HPDE6-E6E7 (cell line): ENCODE measurements around the gene OST4.

Experiments used
- DNase-seq: peaks from one replicate; pipeline ENCODE4 v3.0.0; 2011; ENCODE audit warnings: missing footprints; ENCODE audit errors: extremely low spot score

The OST4 gene

GRCh38 chr2:27053776-27054175 is 17.7 kb downstream of the OST4 start:
- no peak for DNase-seq

GRCh38 chr2:27053321-27053720 is 18.1 kb downstream of the OST4 start:
- DNase-seq, result no peak

GRCh38 chr2:27051902-27052645 is 19.4 kb downstream of the OST4 start:
- DNase-seq, result no peak

GRCh38 chr2:27050996-27051901 is 20.2 kb downstream of the OST4 start, which contains the start of gene AGBL5:
Gene AGBL5, plus strand, starts transcription at chr2:27051668. Its CDS starts 1,291 bp downstream, at chr2:27052959.
- peak; percentile 100 for DNase-seq

GRCh38 chr2:27050281-27050995 is 21.0 kb downstream of the OST4 start:
- DNase-seq, result peak; percentile 86

- peak; percentile 34 for DNase-seq
These were observed 21.8 kb downstream of the OST4 start for GRCh38 chr2:27049422-27050280.

DNA sequence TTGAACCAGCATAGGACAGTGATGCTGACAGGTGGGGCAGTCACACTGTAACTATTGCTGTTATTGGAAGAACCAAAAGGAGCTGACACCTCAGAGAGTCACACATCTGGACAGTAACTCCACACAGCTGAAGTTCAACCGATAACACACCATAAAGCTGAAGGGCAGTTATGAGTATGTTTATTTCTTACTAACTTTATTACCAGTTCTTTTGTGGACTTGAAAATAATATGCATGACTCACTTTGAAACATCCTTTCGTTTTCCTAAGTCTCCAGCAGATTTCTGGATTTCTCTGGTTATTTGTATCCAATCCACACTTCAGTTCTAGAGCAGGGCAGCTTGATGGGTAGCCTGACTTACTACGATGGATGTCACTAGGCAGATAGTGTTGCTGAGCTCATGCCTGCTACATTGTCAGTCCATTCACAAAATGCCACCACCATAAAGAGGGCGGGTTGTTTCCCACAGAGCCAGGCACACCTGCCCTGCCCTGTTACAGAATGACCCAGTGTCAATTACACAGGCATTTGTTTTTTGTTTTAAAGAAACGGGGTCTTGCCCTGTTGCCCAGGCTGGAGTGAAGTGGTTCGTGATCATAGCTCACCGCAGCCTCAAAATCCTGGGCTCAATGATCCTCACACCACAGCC is 28.3 kb downstream of the OST4 start:
- DNase-seq, result no peak

DNA sequence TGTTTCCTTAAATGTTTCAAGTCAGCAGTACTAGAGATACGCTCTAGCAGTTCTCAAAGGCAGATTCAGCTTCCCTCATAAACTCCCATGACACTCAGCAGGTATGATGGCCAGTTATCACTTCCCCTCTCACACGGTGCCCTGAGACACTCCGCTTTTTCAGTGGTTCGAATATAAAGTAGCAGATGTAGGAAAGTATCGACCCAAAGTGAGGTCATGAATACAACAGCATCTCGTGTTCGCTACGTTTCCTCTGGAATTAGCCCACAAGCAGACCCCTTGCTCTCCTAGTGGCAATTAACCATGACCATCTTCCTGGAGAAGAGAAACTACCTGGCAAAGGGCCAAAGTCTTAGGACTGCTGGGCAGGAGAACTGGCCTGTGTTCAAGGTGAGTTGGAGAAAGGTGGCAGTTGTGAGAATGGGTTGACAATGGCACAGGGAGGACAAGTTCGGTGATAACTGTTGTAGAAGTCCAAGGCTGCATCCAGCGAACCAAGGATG is 29.2 kb downstream of the OST4 start:
- no peak for DNase-seq

DNA sequence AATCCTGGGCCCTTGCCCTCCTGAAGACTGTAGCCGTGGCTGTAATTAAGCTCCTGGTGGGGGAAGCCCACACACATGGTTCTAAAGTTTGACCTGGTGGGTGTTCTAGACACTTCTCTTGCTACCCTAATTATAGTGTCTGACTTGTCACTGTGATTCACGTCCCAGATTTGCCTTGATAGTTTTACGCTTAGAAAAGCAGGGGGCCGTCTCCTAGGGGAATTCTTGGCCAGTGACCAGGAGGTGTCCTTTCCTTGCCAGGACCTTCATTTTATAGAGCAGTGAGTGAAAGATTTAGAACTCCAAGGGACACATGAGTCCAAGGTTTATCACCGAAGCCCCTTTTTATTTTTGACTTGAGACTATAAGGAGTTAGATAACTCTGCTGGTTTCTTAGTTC is 29.7 kb downstream of the OST4 start:
- DNase-seq, result no peak

DNA sequence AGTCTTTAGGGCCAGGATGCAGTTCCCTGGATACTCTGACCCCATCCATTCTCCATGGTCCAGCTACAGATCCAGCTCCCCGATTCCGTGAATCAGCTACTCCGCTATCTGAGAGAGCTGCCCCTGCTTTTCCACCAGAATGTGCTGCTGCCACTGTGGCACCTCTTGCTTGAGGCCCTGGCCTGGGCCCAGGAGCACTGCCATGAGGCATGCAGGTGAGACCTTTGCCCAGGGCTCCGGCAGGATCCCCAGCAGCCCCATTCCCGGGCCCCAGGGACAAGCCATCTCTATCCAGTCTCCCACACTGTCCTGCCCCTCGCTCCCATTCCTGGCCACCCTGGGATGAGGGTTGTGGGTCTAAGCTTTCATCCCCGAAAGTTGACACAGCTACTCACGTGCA is 31.2 kb downstream of the OST4 start:
- DNase-seq, result no peak

GRCh38 chr2:27039871-27040270 is 31.6 kb downstream of the OST4 start:
- DNase-seq, result no peak

DNA sequence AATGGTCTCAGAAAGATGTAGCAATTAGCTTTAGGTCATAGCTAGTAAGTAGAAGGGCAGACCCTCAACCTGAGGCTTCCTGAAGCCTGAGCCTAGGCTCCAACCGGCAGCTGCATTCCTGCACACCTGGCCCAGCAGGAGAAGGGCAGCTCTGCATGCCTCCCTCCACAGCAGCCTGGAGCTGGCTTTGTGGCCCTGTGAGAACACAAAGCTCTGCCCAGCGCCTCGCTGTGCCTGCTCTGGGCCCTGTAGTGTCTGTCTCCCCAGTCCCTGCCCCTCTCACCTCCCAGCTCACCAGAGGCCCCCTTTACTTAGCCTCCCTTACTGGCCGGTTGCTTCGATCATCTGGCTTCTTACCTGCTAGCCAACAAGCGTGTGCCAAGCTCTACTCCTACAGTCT is 32.0 kb downstream of the OST4 start:
- DNase-seq, result no peak

DNA sequence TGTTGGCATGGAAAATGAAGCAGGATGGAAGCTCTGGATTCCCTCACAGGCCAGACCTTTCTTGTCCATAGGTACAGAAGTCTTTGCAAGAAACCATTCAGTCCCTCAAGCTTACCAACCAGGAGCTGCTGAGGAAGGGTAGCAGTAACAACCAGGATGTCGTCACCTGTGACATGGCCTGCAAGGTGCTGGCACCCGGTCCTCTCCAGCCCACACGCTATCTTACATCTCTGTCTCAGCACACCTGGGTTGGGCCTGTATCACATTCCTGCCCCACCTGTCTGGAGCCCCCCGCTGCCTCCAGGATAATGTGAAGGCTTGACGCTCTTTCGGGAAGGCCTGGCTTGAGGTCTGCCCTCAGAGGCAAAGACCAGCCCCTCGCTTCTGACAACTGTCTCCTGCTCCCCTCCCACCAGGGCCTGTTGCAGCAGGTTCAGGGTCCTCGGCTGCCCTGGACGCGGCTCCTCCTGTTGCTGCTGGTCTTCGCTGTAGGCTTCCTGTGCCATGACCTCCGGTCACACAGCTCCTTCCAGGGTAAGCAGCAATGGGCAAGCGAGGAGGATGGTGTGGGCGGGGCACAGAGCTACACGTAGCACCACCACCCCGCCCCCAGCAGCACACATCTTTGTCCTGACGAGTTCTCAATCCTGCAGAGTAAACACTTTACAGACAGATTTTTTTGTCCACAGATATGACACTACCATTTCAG is 32.7 kb downstream of the OST4 start:
- no peak for DNase-seq

DNA sequence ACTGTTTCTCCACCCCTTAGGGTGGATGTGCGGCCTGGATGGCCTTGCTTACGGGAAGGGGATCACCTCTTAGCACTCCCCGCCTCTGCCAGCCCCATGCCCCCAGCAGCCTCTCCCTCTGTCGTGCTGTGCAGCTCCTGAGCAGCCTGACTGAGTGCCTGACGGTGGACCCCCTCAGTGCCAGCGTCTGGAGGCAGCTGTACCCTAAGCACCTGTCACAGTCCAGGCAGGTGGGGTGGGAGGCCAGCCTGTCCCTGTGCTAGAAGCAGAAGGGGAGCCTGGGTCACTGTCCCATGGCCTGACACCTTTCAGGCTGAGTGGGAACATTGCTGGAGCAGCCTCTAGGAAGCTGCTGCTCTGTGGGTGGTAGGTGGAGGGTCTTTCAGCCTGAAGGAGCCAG is 33.4 kb downstream of the OST4 start:
- no peak for DNase-seq

DNA sequence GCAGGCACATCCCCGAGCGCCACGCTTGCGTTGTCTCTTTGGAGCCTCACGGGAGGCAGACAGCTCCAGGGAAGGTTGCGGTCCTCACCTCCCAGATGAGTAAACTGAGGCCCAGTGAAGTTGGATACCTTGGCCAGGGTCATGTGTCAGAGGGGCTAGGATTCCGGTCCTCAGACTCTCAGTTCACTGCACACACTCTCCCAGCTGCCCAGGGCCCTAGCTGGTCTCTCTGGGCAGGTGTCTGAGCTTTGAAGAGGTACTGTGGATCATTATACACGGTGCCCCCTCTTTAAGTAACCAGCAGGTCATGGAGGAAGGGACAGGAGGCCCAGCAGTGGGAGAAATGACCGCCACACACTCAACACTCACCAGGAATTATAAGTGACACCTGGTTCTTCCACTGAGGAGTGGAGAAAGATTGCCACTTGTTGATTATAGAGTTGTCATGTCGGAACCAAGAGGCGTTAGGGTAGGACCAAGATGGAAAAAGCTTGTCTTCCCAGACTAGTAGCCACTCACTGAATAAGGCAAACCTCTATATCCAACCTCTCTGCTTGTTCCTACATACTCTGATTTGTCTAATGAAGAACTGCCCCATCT is 38.1 kb downstream of the OST4 start:
- no peak for DNase-seq

- DNase-seq, result peak; percentile 94
These were observed 38.8 kb downstream of the OST4 start, which contains the start of gene TMEM214 for GRCh38 chr2:27032495-27033252. Gene TMEM214, plus strand, starts transcription at chr2:27032965. Its CDS starts 51 bp downstream, at chr2:27033016.

GRCh38 chr2:27029051-27029450 is 42.4 kb downstream of the OST4 start:
- DNase-seq, result no peak

DNA sequence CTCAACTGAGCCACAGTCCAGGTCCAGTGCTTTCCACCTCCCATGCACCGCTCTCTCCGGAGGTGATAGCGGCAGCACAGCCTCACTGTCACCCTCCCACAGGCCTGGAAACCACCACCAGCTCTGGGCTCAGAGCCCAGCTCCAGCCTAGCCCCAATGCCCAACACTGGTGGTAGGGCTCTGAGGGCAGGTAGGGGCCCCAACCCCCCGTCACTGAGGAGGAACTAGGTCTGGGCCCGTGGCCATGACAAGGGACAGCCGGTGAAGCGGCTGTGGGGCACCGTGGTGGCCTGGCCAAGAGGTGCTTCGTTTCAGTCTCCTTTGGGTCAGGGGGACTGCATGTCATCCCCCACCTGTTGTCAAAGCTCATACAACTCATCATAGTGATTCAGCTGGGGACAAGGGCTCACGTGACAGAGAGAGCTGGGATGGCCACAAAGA is 44.2 kb downstream of the OST4 start:
- no peak for DNase-seq
